Osteocyte (in vitro differentiated cells): ENCODE results near the gene TADA2B. TPM values are rescaled to one million over a fixed set of nuclear protein-coding genes. Genes with fewer than 3 reads are reported as not detected.

ENCODE experiments used
- DNase-seq: peaks from one replicate; pipeline ENCODE4 v3.0.0; 2021; ENCODE audit warnings: mixed read lengths; ENCODE audit not compliant: unreplicated experiment; ENCODE audit errors: extremely low spot score
- H3K27ac Mint-ChIP-seq: one replicate; pipeline ENCODE4 v1.8.0; 2021; ENCODE audit warnings: mild to moderate bottlenecking, mixed read lengths; ENCODE audit not compliant: unreplicated experiment
- H3K27me3 Mint-ChIP-seq: one replicate; pipeline ENCODE4 v1.8.0; 2021; ENCODE audit warnings: mixed read lengths; ENCODE audit not compliant: unreplicated experiment
- H3K36me3 Mint-ChIP-seq: one replicate; pipeline ENCODE4 v1.8.0; 2021; ENCODE audit warnings: mixed read lengths; ENCODE audit not compliant: unreplicated experiment
- H3K4me1 Mint-ChIP-seq: one replicate; pipeline ENCODE4 v1.8.0; 2021; ENCODE audit warnings: mixed read lengths; ENCODE audit not compliant: unreplicated experiment
- H3K4me3 Mint-ChIP-seq: one replicate; pipeline ENCODE4 v1.8.0; 2021; ENCODE audit warnings: mild to moderate bottlenecking, moderate library complexity, mixed read lengths; ENCODE audit not compliant: unreplicated experiment
- H3K9me3 Mint-ChIP-seq: one replicate; pipeline ENCODE4 v1.8.0; 2021; ENCODE audit warnings: mixed read lengths; ENCODE audit not compliant: unreplicated experiment
- total RNA-seq: library from RNA; stranded (reverse); gene quantifications from 2 replicates; pipeline ENCODE4 v1.2.1, GENCODE V29; 2021
- TF ChIP-seq, protein P1 (sequence below): fragments of 200-600 bp; sonication (generic); IDR thresholded peaks from 2 replicates; pipeline ENCODE4 v1.5.0; 2021; ENCODE audit warnings: antibody characterized with exemption, mild to moderate bottlenecking, moderate library complexity

The TADA2B gene
- total RNA-seq, 1 donor from 2014 or later = 21.4 TPM

DNA sequence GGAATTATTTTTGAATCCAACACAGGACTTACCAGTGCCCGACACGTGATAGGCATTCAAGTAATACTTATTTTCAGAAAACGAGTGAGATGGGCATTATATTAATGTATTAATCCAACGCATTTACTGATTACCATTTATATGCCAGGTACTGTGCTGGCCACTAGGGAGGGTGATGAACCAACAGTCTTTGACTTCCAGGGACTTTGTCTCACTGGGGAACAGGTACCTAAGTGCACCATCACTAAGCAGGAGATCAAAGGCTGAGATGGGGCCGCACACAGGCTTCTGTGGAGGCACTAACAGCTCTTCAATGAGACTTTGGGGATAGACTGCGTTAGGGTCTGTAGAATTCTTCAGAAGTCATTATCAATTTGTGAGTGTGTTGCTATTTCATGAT, 5.7 kb upstream of the TADA2B start:
- H3K27me3 Mint-ChIP-seq = no peaks in the 10 kb centered on the region
- TF ChIP-seq, protein P1, sequence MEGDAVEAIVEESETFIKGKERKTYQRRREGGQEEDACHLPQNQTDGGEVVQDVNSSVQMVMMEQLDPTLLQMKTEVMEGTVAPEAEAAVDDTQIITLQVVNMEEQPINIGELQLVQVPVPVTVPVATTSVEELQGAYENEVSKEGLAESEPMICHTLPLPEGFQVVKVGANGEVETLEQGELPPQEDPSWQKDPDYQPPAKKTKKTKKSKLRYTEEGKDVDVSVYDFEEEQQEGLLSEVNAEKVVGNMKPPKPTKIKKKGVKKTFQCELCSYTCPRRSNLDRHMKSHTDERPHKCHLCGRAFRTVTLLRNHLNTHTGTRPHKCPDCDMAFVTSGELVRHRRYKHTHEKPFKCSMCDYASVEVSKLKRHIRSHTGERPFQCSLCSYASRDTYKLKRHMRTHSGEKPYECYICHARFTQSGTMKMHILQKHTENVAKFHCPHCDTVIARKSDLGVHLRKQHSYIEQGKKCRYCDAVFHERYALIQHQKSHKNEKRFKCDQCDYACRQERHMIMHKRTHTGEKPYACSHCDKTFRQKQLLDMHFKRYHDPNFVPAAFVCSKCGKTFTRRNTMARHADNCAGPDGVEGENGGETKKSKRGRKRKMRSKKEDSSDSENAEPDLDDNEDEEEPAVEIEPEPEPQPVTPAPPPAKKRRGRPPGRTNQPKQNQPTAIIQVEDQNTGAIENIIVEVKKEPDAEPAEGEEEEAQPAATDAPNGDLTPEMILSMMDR = no peak
- peaks cover 3% of the 10 kb centered on the region for H3K36me3 Mint-ChIP-seq
- DNase-seq = no peak
- H3K27ac Mint-ChIP-seq = no peak overlapping the region
- H3K9me3 Mint-ChIP-seq = no peaks in the 10 kb centered on the region
- peaks cover 32% of the 10 kb centered on the region for H3K4me1 Mint-ChIP-seq
- H3K4me3 Mint-ChIP-seq = no peak overlapping the region

DNA sequence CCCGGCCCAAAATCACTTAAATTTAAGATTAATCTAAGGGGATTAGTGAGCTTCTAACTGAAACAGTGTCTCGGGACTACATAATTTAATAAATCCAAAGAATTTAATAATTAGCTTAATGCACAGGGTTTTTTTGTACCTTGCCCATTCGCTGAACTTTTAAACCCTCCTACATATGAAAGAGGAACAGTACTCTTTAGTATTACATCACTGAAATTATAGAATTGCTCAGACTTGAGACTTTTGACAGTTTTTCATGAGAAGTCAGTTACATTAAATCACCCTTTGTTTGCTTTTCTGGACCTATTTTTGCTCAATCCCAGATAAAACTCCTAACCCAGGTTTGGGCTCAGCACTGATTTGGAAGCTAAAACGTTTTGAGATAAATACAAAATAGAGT, 2.4 kb upstream of the TADA2B start:
- H3K4me1 Mint-ChIP-seq = peaks cover 43% of the 10 kb centered on the region
- H3K27me3 Mint-ChIP-seq = no peaks in the 10 kb centered on the region
- H3K27ac Mint-ChIP-seq = no peak overlapping the region
- TF ChIP-seq, protein P1 = no peak
- no peaks in the 10 kb centered on the region for H3K9me3 Mint-ChIP-seq
- DNase-seq = no peak
- H3K36me3 Mint-ChIP-seq = peaks cover 3% of the 10 kb centered on the region
- no peak overlapping the region for H3K4me3 Mint-ChIP-seq

DNA sequence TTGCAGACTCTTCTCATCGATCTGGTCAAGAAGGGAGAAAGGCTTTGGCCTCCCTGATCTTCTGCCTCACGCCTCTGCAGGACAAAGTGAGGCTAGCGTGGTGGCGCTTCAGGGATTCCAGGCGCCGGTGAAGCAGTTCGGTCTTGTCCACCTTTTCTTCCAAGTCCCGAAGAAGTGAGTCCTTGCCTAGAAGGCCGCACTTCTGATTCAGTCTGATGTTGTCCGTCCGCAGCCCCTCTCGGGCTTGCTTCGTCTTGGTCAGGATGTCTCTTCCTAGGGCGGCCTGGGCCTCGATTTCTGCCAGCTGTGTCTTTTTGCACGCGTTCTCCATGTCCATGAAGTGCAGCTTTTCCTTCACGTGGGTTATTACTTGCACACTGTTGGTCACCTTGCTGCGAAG, 1.9 kb upstream of the TADA2B start:
- Mint-ChIP-seq H3K4me1 (peaks cover 45% of the 10 kb centered on the region), H3K27me3 (no peaks in the 10 kb centered on the region), H3K9me3 (no peaks in the 10 kb centered on the region), H3K36me3 (peaks cover 3% of the 10 kb centered on the region), H3K27ac (no peak overlapping the region), H3K4me3 (peak overlapping the region; percentile 90)
- TF ChIP-seq, protein P1 = no peak
- no peak for DNase-seq

DNA sequence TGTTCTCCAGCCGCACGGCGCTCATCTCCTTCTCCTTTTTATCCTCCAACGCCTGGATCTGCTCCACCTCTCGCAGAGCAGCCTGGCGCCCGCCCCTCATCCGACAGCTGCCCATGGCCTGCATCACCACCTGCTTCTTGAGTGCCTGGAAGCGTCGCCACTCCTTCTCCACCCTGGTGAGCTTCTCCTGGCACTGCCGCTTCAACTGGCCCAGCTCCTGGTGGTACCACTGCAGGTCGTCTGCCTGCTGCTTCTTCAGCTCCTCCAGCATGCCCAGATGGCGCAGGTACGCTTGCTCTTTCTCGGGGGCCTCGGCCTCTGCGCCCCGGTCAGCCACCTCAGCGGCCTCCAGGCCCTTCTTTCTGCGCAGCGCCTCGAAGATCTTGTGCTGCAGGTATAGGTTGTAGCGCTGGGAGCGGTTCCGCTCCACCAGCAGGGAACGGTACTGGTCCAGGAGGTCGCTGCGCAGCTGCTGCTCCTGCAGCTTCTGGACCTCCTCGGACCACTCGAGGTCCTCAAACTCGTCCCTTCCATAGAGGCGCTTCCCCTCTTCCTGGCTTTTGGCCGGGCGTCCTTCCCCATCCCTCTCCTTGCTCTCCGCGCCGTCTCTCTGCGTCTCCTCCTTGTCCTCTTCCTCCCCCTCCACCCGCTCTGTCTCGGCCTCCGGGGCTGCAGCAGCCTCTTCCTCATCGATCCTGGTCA, 1.2 kb upstream of the TADA2B start:
- Mint-ChIP-seq H3K27ac (peak overlapping the region; percentile 90), H3K27me3 (no peaks in the 10 kb centered on the region), H3K4me1 (peaks cover 45% of the 10 kb centered on the region), H3K4me3 (peak overlapping the region; percentile 90), H3K9me3 (no peaks in the 10 kb centered on the region), H3K36me3 (peaks cover 3% of the 10 kb centered on the region)
- TF ChIP-seq, protein P1 = no peak
- no peak for DNase-seq

DNA sequence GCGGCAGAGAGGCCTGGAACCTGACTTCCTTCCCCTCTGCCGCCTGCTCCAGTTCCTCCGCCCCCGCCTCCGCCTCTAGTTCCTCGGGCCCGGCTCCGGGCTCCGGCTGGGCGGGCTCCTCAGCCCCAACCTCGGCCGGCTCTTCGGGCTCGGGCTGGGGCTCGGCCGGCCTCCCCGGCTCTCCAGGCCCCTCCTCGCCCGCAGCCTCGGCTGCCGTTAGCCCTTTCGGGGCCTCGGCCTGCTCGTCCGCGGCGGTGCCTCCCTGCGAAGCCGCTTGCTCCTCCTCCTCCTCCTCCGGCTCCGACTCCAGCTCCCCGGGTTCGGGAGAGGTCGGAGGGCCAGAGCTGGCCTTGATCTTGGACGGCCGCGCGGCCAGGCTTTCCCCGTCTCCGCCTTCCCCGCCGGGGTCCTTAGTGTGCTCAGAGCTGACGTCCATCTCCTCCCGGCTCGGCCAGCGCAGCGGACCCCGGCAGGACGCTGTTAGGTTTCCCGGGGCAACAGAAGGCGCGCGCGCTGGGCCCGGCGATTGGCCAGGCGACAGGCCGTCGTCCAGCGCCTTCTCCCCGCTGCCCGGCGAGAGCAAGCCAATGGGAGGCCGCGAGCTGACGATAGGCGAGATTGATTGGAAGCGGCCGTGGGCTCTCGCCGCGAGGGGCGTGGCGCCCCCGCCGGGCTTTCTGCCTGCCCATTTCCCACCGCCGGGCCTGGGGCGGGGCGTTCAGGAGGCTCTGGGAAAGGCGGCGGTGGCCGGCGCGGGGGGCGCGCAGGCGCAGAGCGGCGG, 479 bp upstream of the TADA2B start:
- peaks cover 41% of the 10 kb centered on the region for H3K4me1 Mint-ChIP-seq
- H3K27me3 Mint-ChIP-seq = no peaks in the 10 kb centered on the region
- peak overlapping the region; percentile 90 for H3K27ac Mint-ChIP-seq
- TF ChIP-seq, protein P1 = peak; percentile 48
- DNase-seq = peak; percentile 100
- H3K4me3 Mint-ChIP-seq = peak overlapping the region; percentile 90
- peaks cover 3% of the 10 kb centered on the region for H3K36me3 Mint-ChIP-seq
- no peaks in the 10 kb centered on the region for H3K9me3 Mint-ChIP-seq
